PC-9 (cell line): ENCODE measurements around the gene COLQ.

Source experiments
- EZH2 ChIP-seq: fragments of 200-600 bp; sonication (generic); IDR thresholded peaks from 2 replicates; pipeline ENCODE4 v1.8.0; 2017; ENCODE audit warnings: antibody characterized with exemption, low read depth
- TF ChIP-seq, protein P1 (sequence below): fragments of 200-600 bp; sonication (generic); conservative IDR thresholded peaks from 2 replicates; pipeline ENCODE4 v1.6.1; 2017; ENCODE audit warnings: mixed run types, antibody characterized with exemption, mild to moderate bottlenecking, moderate library complexity

DNA sequence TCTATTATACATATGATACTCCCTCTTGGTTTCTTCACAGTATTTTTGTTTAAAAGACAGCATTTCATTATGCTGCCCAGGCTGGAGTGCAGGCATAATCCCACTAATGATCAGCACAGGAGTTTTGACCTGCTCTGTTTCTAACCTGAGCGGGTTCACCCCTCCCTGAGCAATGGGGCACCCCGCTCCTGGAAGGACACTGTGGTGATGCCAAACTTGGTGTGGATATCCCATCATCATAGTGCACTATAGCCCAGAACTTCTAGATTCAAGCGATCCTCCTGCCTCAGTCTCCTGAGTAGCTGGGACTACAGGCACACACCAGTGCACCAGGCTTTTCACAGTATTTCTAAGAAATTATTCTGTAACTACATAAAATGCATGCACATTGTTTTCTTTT is 14.9 kb downstream of the COLQ start:
- TF ChIP-seq, protein P1, sequence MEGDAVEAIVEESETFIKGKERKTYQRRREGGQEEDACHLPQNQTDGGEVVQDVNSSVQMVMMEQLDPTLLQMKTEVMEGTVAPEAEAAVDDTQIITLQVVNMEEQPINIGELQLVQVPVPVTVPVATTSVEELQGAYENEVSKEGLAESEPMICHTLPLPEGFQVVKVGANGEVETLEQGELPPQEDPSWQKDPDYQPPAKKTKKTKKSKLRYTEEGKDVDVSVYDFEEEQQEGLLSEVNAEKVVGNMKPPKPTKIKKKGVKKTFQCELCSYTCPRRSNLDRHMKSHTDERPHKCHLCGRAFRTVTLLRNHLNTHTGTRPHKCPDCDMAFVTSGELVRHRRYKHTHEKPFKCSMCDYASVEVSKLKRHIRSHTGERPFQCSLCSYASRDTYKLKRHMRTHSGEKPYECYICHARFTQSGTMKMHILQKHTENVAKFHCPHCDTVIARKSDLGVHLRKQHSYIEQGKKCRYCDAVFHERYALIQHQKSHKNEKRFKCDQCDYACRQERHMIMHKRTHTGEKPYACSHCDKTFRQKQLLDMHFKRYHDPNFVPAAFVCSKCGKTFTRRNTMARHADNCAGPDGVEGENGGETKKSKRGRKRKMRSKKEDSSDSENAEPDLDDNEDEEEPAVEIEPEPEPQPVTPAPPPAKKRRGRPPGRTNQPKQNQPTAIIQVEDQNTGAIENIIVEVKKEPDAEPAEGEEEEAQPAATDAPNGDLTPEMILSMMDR: no peak
- TF ChIP-seq EZH2: no peak
